22Rv1 (cell line): ENCODE data around the gene BLOC1S5.

Experiments
- H3K27ac ChIP-seq: fragments of 450-650 bp; 2 replicates; pipeline ENCODE4 v1.5.1; 2017
- ZFX ChIP-seq: fragments of 450-650 bp; IDR thresholded peaks from 2 replicates; pipeline ENCODE4 v1.6.1; 2017; ENCODE audit warnings: antibody characterized with exemption, borderline replicate concordance
- TF ChIP-seq, protein P1 (sequence below): fragments of 450-650 bp; IDR thresholded peaks from 2 replicates; pipeline ENCODE4 v1.5.1; 2017; ENCODE audit warnings: mild to moderate bottlenecking

BLOC1S5 gene

DNA sequence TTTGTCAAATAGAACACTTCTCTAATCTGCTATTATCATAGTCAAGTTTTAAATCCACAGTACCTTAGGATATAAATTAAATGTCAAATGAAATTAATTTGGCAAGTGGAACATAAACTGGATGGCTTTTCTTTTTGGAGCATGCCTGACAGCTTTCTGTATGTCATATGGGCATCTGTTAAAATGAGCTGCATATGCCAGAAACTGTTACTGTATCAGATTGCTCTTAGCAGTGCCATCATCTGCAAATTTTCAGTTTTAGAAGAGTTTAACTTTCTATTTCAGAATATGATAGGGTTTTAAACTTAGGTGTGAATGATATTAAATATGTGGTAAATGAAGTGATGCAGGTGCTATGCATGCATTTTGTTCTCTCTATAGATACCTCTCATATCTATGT is 41.6 kb upstream of the BLOC1S5 start:
- TF ChIP-seq, protein P1, sequence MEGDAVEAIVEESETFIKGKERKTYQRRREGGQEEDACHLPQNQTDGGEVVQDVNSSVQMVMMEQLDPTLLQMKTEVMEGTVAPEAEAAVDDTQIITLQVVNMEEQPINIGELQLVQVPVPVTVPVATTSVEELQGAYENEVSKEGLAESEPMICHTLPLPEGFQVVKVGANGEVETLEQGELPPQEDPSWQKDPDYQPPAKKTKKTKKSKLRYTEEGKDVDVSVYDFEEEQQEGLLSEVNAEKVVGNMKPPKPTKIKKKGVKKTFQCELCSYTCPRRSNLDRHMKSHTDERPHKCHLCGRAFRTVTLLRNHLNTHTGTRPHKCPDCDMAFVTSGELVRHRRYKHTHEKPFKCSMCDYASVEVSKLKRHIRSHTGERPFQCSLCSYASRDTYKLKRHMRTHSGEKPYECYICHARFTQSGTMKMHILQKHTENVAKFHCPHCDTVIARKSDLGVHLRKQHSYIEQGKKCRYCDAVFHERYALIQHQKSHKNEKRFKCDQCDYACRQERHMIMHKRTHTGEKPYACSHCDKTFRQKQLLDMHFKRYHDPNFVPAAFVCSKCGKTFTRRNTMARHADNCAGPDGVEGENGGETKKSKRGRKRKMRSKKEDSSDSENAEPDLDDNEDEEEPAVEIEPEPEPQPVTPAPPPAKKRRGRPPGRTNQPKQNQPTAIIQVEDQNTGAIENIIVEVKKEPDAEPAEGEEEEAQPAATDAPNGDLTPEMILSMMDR: no peak
- TF ChIP-seq ZFX: no peak
- no peak overlapping the region for H3K27ac ChIP-seq

DNA sequence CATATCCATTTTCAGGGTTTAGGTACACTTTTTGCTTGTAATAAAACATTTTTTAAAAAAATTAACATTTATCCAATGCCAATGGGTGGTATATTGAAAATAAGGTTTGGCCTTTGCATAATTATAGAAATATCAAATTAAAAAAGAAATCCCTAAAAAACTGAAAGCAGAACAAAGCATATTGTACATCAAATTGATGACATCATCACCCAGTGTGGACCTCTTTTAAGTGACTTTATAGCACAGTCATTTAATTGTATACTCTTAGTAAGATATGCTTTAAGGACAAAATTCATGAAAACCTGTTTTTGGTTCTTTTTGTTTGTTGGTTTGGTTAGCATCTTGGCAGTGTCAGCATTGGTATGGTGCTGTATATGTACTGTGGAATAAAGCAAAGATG is 39.5 kb upstream of the BLOC1S5 start:
- no peak overlapping the region for H3K27ac ChIP-seq
- TF ChIP-seq, protein P1: no peak
- TF ChIP-seq ZFX: no peak

GRCh38 chr6:8102122-8102958 is 38.2 kb upstream of the BLOC1S5 start, which contains the start of gene EEF1E1:
EEF1E1 (minus strand) TSS chr6:8102548; CDS start chr6:8102521, 27 bp downstream.
- no peak for TF ChIP-seq ZFX
- TF ChIP-seq, protein P1: no peak
- peak within 1 kb of the TSS; percentile 78 for H3K27ac ChIP-seq

DNA sequence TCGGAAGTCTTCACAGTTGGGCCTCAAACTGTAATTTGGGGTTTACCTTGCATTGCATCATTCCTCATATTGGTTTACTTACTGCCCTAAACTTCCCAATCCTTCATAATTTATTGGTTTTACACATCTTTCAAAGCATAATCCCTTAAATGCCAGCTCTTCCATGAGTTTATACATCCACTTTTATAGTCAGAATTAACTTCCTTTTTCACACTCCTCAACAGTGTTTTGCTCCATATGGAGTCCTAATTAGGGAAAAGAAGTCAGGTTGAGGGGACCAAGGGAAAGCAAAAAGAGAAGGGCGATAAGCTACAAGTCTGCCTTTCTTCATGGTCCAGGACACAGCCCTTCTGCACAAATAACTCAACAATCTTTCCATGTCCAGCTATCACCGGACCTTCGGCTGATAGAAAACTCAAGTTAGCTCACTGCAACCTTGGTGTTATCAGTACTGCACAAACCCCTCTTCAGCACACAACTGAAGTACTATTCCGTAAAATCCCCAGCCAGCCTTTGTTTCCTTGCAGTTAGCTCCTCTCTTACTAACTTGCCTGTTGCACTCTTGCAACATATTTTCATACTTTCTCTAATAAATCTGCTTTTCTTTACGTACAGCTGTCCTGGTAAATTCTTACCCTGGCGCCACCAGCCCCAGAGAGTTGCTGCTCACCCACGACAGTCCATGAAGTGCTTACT is 36.1 kb upstream of the BLOC1S5 start:
- H3K27ac ChIP-seq: no peak overlapping the region
- no peak for TF ChIP-seq ZFX
- TF ChIP-seq, protein P1: no peak

GRCh38 chr6:8090650-8091049 is 26.5 kb upstream of the BLOC1S5 start:
- no peak overlapping the region for H3K27ac ChIP-seq
- TF ChIP-seq, protein P1: no peak
- TF ChIP-seq ZFX: no peak

DNA sequence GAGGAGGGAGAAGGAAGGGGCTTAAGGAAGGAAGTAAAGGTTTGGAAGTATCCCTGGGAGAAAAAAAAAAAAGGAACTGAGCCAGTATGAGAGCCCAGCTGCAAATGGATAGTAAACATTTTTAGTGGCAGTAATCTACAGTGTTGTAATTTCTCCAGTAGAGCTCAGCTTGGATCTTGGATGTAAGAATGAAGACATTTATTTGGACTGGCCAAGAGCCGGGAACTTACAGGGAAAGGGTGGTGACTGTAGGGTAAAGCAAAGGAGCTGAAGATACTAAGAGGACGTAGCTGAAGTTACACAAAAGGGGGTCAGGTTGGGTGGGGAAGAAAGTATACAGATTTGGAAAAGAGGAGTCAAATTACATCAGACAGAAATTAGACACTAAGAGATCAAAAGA is 24.7 kb upstream of the BLOC1S5 start:
- no peak for TF ChIP-seq ZFX
- TF ChIP-seq, protein P1: no peak
- H3K27ac ChIP-seq: no peak overlapping the region
